CD4-positive, alpha-beta memory T cell (primary cell): ENCODE data around the gene HSD11B1. TPM values are rescaled to one million over a fixed set of nuclear protein-coding genes. Genes with fewer than 3 reads are reported as not detected.

Experiments used
- CTCF ChIA-PET: fragments of 350-600 bp; sonication (Branson Sonifier 250); formaldehyde crosslinking; loops from one replicate; lab custom pipeline; 2021; ENCODE audit warnings: inconsistent platforms; ENCODE audit not compliant: partially characterized antibody; lab: Charles Lee
- POLR2A ChIA-PET: fragments of 350-600 bp; sonication (Branson Sonifier 250); formaldehyde crosslinking; loops from one replicate; lab custom pipeline; 2021; ENCODE audit not compliant: partially characterized antibody; lab: Charles Lee
- DNase-seq, 5 donors: peaks; one replicate each; pipeline versions ENCODE4 v3.0.0 to v3.0.0-alpha.2; 2020 to 2022; ENCODE audit warnings: mixed read lengths in 1 of 5
- H3K27ac ChIP-seq: one replicate; pipeline ENCODE4 v1.7.0; 2013; ENCODE audit warnings: low read depth, low read length
- H3K27me3 ChIP-seq: 2 replicates; pipeline ENCODE4 v1.7.0; 2013; ENCODE audit warnings: mild to moderate bottlenecking, low read length, moderate library complexity; ENCODE audit not compliant: insufficient read depth
- H3K36me3 ChIP-seq: 2 replicates; pipeline ENCODE4 v1.7.0; 2013; ENCODE audit warnings: mild to moderate bottlenecking, low read length, moderate library complexity; ENCODE audit not compliant: insufficient read depth
- H3K4me1 ChIP-seq: 2 replicates; pipeline ENCODE4 v1.7.0; 2013; ENCODE audit warnings: mild to moderate bottlenecking, low read length, moderate library complexity; ENCODE audit not compliant: insufficient read depth
- H3K4me3 ChIP-seq, 2 donors: one replicate each; pipeline ENCODE4 v1.7.0; 2013; ENCODE audit warnings: low read length in 2 of 2, mild to moderate bottlenecking in 1 of 2
- H3K9me3 ChIP-seq, 2 donors: one replicate each; pipeline ENCODE4 v1.7.0; 2013; ENCODE audit warnings: low read length in 2 of 2, control low read depth in 1 of 2; ENCODE audit not compliant: control insufficient read depth in 1 of 2
- H3K27ac Mint-ChIP-seq, 7 donors: one replicate each; pipeline ENCODE4 v1.8.0; 2020 to 2021; ENCODE audit warnings: mixed read lengths in 7 of 7, mild to moderate bottlenecking in 6 of 7, inconsistent platforms in 3 of 7, moderate library complexity in 3 of 7
- H3K27me3 Mint-ChIP-seq, 2 donors: one replicate each; pipeline ENCODE4 v1.8.0; 2020 to 2021; ENCODE audit warnings: mixed read lengths in 2 of 2
- H3K36me3 Mint-ChIP-seq, 2 donors: one replicate each; pipeline ENCODE4 v1.8.0; 2020 to 2021; ENCODE audit warnings: mixed read lengths in 2 of 2, inconsistent platforms in 1 of 2, mild to moderate bottlenecking in 1 of 2
- H3K4me1 Mint-ChIP-seq, 4 donors: one replicate each; pipeline ENCODE4 v1.8.0; 2020 to 2021; ENCODE audit warnings: mixed read lengths in 4 of 4, mild to moderate bottlenecking in 1 of 4
- H3K4me3 Mint-ChIP-seq, 8 donors: one replicate each; pipeline ENCODE4 v1.8.0; 2020 to 2021; ENCODE audit warnings: mixed read lengths in 8 of 8, mild to moderate bottlenecking in 7 of 8, moderate library complexity in 6 of 8, inconsistent platforms in 3 of 8
- H3K9me3 Mint-ChIP-seq, 8 donors: one replicate each; pipeline ENCODE4 v1.8.0; 2020 to 2021; ENCODE audit warnings: mixed read lengths in 8 of 8, mild to moderate bottlenecking in 5 of 8, inconsistent platforms in 3 of 8, moderate library complexity in 1 of 8
- intact Hi-C: fragments of 100-400 bp; cut with micrococcal nuclease; formaldehyde crosslinking; loops from one replicate; pipeline ENCODE4 v1.15.1; 2023
- polyA plus RNA-seq, 2 donors: library from polyadenylated mRNA; unstranded; fragments of 300-500 nt; fragmentation: Illumina TruSeq; gene quantifications; one replicate each; pipeline ENCODE4 v1.2.3, GENCODE V29; 2021
- total RNA-seq, 2 experiments: library from RNA; stranded (reverse); gene quantifications; one replicate each; pipeline ENCODE4 v1.2.3, GENCODE V29; 2021

Gene HSD11B1
- total and polyA plus RNA-seq, 4 experiments from 2014 or later: 0.49 to 7.3 (median 5.6) TPM; not detected in 1

GRCh38 chr1:209710093-209710492 lies 5.4 kb downstream of the HSD11B1 start:
- H3K27me3 Mint-ChIP-seq: peaks cover 0 to 3% of the 10 kb centered on the region in 2 donors
- Histone ChIP-seq H3K4me3 (no peak overlapping the region), H3K27ac (no peak overlapping the region), H3K9me3 (no peaks in the 10 kb centered on the region), H3K4me1 (peaks cover 15% of the 10 kb centered on the region), H3K36me3 (no peaks in the 10 kb centered on the region), H3K27me3 (no peaks in the 10 kb centered on the region)
- ChIA-PET POLR2A (no interaction called here), CTCF (interaction anchor here (1.0 to 1.1 kb wide), 2 partner anchors 38 to 59 kb away, joined by 3 read pairs; no protein-coding TSS in a partner anchor)
- peaks cover 9 to 34% of the 10 kb centered on the region in 2 donors for H3K36me3 Mint-ChIP-seq
- DNase-seq: peak in 2 of 5 donors; percentile 9
- H3K9me3 Mint-ChIP-seq: no peaks in the 10 kb centered on the region
- H3K4me1 Mint-ChIP-seq: peaks cover 16 to 21% (median 20%) of the 10 kb centered on the region in 4 donors
- peak overlapping the region in 6 of 7 donors; percentile 1 to 90 (median 73) for H3K27ac Mint-ChIP-seq
- H3K4me3 Mint-ChIP-seq: peak overlapping the region; percentile 57 to 83 (median 74)
- intact Hi-C loops: no loop called here

- ChIA-PET POLR2A (no interaction called here), CTCF (interaction anchor here (1.0 kb wide), 1 partner anchor 58 kb away, joined by 3 read pairs; no protein-coding TSS in a partner anchor)
- peaks cover 22% of the 10 kb centered on the region for H3K4me1 ChIP-seq
These were observed 6.2 kb downstream of the HSD11B1 start for GRCh38 chr1:209710847-209711246.

GRCh38 chr1:209714338-209714737 lies 9.7 kb downstream of the HSD11B1 start:
- no peaks in the 10 kb centered on the region for H3K27me3 ChIP-seq
- Mint-ChIP-seq H3K4me1 (peaks cover 22 to 29% (median 24%) of the 10 kb centered on the region in 4 donors), H3K9me3 (no peaks in the 10 kb centered on the region), H3K36me3 (peaks cover 0 to 13% of the 10 kb centered on the region in 2 donors), H3K27ac (no peak overlapping the region), H3K4me3 (no peak overlapping the region), H3K27me3 (peaks cover 0 to 2% of the 10 kb centered on the region in 2 donors)
- intact Hi-C loops: no loop called here
- no peaks in the 10 kb centered on the region for H3K36me3 ChIP-seq
- DNase-seq: no peak
- H3K9me3 ChIP-seq: no peaks in the 10 kb centered on the region
- H3K4me1 ChIP-seq: peaks cover 24% of the 10 kb centered on the region
- POLR2A ChIA-PET: interaction anchor here (1.5 kb wide), 1 partner anchor 41 kb away, joined by 4 read pairs; no protein-coding TSS in a partner anchor
- no peak overlapping the region for H3K4me3 ChIP-seq
- CTCF ChIA-PET: no interaction called here
- H3K27ac ChIP-seq: no peak overlapping the region

More at GRCh38 chr1:209710847-209711246, 6.2 kb downstream of the HSD11B1 start:
- peak overlapping the region in 1 of 8 donors; percentile 35 for H3K4me3 Mint-ChIP-seq
- Histone ChIP-seq H3K27me3 (no peaks in the 10 kb centered on the region), H3K27ac (no peak overlapping the region), H3K9me3 (no peaks in the 10 kb centered on the region), H3K4me3 (no peak overlapping the region), H3K36me3 (no peaks in the 10 kb centered on the region)
- peaks cover 21 to 28% (median 25%) of the 10 kb centered on the region in 4 donors for H3K4me1 Mint-ChIP-seq
- intact Hi-C loops: no loop called here
- DNase-seq: no peak
- peaks cover 0 to 2% of the 10 kb centered on the region in 2 donors for H3K27me3 Mint-ChIP-seq
- H3K9me3 Mint-ChIP-seq: no peaks in the 10 kb centered on the region
- peaks cover 9 to 30% of the 10 kb centered on the region in 2 donors for H3K36me3 Mint-ChIP-seq
- H3K27ac Mint-ChIP-seq: no peak overlapping the region

- no peak for DNase-seq
- Mint-ChIP-seq H3K27me3 (peaks cover 0 to 2% of the 10 kb centered on the region in 2 donors), H3K4me3 (peak overlapping the region in 1 of 8 donors; percentile 6), H3K36me3 (peaks cover 0 to 16% of the 10 kb centered on the region in 2 donors), H3K27ac (no peak overlapping the region), H3K4me1 (peaks cover 14 to 20% (median 14%) of the 10 kb centered on the region in 4 donors), H3K9me3 (no peaks in the 10 kb centered on the region)
- Histone ChIP-seq H3K4me3 (no peak overlapping the region), H3K4me1 (peaks cover 18% of the 10 kb centered on the region), H3K9me3 (no peaks in the 10 kb centered on the region), H3K36me3 (no peaks in the 10 kb centered on the region), H3K27me3 (no peaks in the 10 kb centered on the region), H3K27ac (no peak overlapping the region)
- ChIA-PET POLR2A (no interaction called here), CTCF (no interaction called here)
- intact Hi-C loops: no loop called here
These were observed 10.7 kb downstream of the HSD11B1 start for GRCh38 chr1:209715314-209715713.

- Mint-ChIP-seq H3K4me3 (no peak overlapping the region), H3K4me1 (peaks cover 7 to 17% (median 11%) of the 10 kb centered on the region in 4 donors), H3K27me3 (no peaks in the 10 kb centered on the region), H3K9me3 (no peaks in the 10 kb centered on the region), H3K36me3 (peaks cover 0 to 12% of the 10 kb centered on the region in 2 donors), H3K27ac (no peak overlapping the region)
- Histone ChIP-seq H3K27me3 (no peaks in the 10 kb centered on the region), H3K27ac (no peak overlapping the region), H3K4me1 (peaks cover 15% of the 10 kb centered on the region), H3K9me3 (no peaks in the 10 kb centered on the region), H3K36me3 (no peaks in the 10 kb centered on the region), H3K4me3 (no peak overlapping the region)
- CTCF ChIA-PET: no interaction called here
- POLR2A ChIA-PET: no interaction called here
- no peak for DNase-seq
- intact Hi-C loops: no loop called here
These were observed 13.2 kb downstream of the HSD11B1 start for GRCh38 chr1:209717818-209718217.

GRCh38 chr1:209720326-209720725 lies 15.7 kb downstream of the HSD11B1 start:
- Mint-ChIP-seq H3K27me3 (no peaks in the 10 kb centered on the region), H3K4me1 (peaks cover 14 to 18% (median 15%) of the 10 kb centered on the region in 4 donors), H3K4me3 (no peak overlapping the region), H3K36me3 (peaks cover 0 to 6% of the 10 kb centered on the region in 2 donors), H3K9me3 (no peaks in the 10 kb centered on the region), H3K27ac (no peak overlapping the region)
- peaks cover 25% of the 10 kb centered on the region for H3K4me1 ChIP-seq
- intact Hi-C loops: no loop called here
- no peaks in the 10 kb centered on the region for H3K27me3 ChIP-seq
- no peak overlapping the region for H3K4me3 ChIP-seq
- POLR2A ChIA-PET: no interaction called here
- no peaks in the 10 kb centered on the region for H3K9me3 ChIP-seq
- DNase-seq: no peak
- CTCF ChIA-PET: interaction anchor here (1.4 kb wide), 1 partner anchor 9 kb away, joined by 3 read pairs; no protein-coding TSS in a partner anchor
- no peak overlapping the region for H3K27ac ChIP-seq
- no peaks in the 10 kb centered on the region for H3K36me3 ChIP-seq

- Histone ChIP-seq H3K9me3 (no peaks in the 10 kb centered on the region), H3K27ac (no peak overlapping the region), H3K36me3 (no peaks in the 10 kb centered on the region), H3K4me1 (peaks cover 20% of the 10 kb centered on the region), H3K27me3 (no peaks in the 10 kb centered on the region), H3K4me3 (no peak overlapping the region)
- no peaks in the 10 kb centered on the region for H3K9me3 Mint-ChIP-seq
- ChIA-PET POLR2A (no interaction called here), CTCF (interaction anchor here (1.4 kb wide), 1 partner anchor 9 kb away, joined by 3 read pairs; no protein-coding TSS in a partner anchor)
- peaks cover 0 to 6% of the 10 kb centered on the region in 2 donors for H3K36me3 Mint-ChIP-seq
- H3K4me1 Mint-ChIP-seq: peaks cover 10 to 17% (median 11%) of the 10 kb centered on the region in 4 donors
- H3K4me3 Mint-ChIP-seq: no peak overlapping the region
- H3K27ac Mint-ChIP-seq: no peak overlapping the region
- intact Hi-C loops: no loop called here
- H3K27me3 Mint-ChIP-seq: no peaks in the 10 kb centered on the region
- no peak for DNase-seq
These were observed 16.2 kb downstream of the HSD11B1 start for GRCh38 chr1:209720826-209721225.
